Muscle layer of colon (tissue), 2 donors: Measurements from ENCODE around the gene LTO1.
"Not testable (repeated sequence)": the region's sequence is repeated elsewhere in the genome, so short reads cannot be mapped to it uniquely, and the experiment has no call there.

Experiments used
- H3K27ac ChIP-seq: one replicate; pipeline ENCODE4 v1.7.0; 2013; ENCODE audit warnings: low read depth, mild to moderate bottlenecking, low read length, moderate library complexity
- H3K27me3 ChIP-seq, 2 donors: one replicate each; pipeline ENCODE4 v1.7.0; 2013; ENCODE audit warnings: low read length in 2 of 2, mild to moderate bottlenecking in 2 of 2; ENCODE audit not compliant: insufficient read depth in 2 of 2, control insufficient read depth in 1 of 2
- H3K36me3 ChIP-seq: one replicate; pipeline ENCODE4 v1.7.0; 2013; ENCODE audit warnings: mild to moderate bottlenecking, low read length; ENCODE audit not compliant: insufficient read depth
- H3K4me1 ChIP-seq: one replicate; pipeline ENCODE4 v1.7.0; 2013; ENCODE audit warnings: mild to moderate bottlenecking, low read length; ENCODE audit not compliant: insufficient read depth
- H3K4me3 ChIP-seq, 2 donors: one replicate each; pipeline ENCODE4 v1.7.0; 2013; ENCODE audit warnings: low read length in 2 of 2, low read depth in 1 of 2, mild to moderate bottlenecking in 1 of 2, moderate library complexity in 1 of 2
- H3K9ac ChIP-seq: one replicate; pipeline ENCODE4 v1.7.0; 2013; ENCODE audit warnings: low read length
- H3K9me3 ChIP-seq: one replicate; pipeline ENCODE4 v1.7.0; 2013; ENCODE audit warnings: mild to moderate bottlenecking, low read length
- donor health status: abdominal sarcoma.
- donor health status: Adenocarcinoma of cecum.

Gene LTO1

DNA sequence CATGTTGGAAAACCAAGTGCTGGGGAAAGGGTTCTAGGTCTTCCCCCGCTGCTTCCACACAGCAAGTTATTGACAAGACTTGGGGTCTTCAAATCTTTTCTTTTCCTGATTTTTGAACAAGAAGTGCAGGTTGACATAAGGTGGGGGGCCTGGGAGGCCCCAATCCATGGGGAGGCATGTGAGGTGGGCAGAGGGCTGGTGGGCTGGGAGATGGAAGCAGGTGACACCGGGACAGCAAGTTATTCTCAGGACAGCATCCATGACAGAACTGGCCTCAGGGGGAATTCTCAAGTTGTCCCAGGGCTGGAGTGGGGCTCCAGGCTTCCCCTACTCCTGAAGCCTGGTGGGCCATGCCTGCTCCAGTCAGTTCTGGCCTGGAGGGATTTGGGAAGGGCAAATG lies 23.2 kb upstream of the LTO1 start:
- no peak overlapping the region for H3K27ac ChIP-seq
- no peak overlapping the region for H3K4me3 ChIP-seq
- no peak overlapping the region for H3K9ac ChIP-seq
- no peaks in the 10 kb centered on the region for H3K36me3 ChIP-seq
- no peaks in the 10 kb centered on the region for H3K4me1 ChIP-seq
- peaks cover 11 to 40% of the 10 kb centered on the region in 2 donors for H3K27me3 ChIP-seq
- no peaks in the 10 kb centered on the region for H3K9me3 ChIP-seq

DNA sequence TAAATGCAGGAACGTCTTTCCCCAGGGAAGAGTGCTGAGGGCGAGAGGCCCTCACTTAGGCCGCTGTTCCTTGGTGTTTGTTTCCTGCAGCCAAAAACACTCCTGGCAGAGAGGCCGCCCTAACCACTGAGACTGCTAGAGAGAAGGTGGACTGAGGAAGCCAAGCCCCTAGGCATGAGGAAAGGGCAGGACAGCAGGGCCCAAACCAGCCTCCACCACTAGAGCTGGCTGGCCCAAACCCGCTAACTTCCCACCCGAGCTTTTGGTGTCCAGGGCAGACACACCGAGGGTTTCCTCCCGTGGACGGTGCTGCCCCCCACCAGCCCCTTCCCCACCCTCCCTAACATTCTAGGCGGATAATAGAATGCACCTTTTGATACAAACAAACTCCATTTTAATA lies 22.7 kb upstream of the LTO1 start:
- no peak overlapping the region for H3K9ac ChIP-seq
- no peak overlapping the region for H3K27ac ChIP-seq
- H3K4me1 ChIP-seq: no peaks in the 10 kb centered on the region
- peaks cover 6 to 35% of the 10 kb centered on the region in 2 donors for H3K27me3 ChIP-seq
- no peak overlapping the region for H3K4me3 ChIP-seq
- H3K9me3 ChIP-seq: no peaks in the 10 kb centered on the region
- H3K36me3 ChIP-seq: no peaks in the 10 kb centered on the region

DNA sequence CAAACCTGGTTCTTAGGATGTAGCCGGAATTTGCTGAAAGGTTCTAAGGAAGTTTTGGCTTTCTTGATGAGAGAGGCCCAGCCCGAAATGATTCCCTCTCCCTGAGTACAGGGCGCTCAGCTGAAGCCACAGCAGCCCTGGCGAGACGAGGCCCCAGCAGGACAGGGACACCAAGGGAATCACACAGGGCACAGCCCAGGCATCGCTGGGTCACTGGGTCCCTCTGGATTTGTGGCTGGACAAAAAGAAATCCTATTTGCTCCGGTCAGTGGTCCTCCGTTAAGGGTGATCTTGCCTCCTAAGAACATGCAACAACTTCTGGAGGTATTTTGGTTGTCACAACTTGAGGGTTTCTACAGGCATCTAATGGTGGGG lies 22.3 kb upstream of the LTO1 start:
- H3K27me3 ChIP-seq: peaks cover 2 to 31% of the 10 kb centered on the region in 2 donors
- H3K27ac ChIP-seq: no peak overlapping the region
- H3K9ac ChIP-seq: no peak overlapping the region
- H3K9me3 ChIP-seq: no peaks in the 10 kb centered on the region
- no peaks in the 10 kb centered on the region for H3K36me3 ChIP-seq
- no peak overlapping the region for H3K4me3 ChIP-seq
- H3K4me1 ChIP-seq: no peaks in the 10 kb centered on the region

DNA sequence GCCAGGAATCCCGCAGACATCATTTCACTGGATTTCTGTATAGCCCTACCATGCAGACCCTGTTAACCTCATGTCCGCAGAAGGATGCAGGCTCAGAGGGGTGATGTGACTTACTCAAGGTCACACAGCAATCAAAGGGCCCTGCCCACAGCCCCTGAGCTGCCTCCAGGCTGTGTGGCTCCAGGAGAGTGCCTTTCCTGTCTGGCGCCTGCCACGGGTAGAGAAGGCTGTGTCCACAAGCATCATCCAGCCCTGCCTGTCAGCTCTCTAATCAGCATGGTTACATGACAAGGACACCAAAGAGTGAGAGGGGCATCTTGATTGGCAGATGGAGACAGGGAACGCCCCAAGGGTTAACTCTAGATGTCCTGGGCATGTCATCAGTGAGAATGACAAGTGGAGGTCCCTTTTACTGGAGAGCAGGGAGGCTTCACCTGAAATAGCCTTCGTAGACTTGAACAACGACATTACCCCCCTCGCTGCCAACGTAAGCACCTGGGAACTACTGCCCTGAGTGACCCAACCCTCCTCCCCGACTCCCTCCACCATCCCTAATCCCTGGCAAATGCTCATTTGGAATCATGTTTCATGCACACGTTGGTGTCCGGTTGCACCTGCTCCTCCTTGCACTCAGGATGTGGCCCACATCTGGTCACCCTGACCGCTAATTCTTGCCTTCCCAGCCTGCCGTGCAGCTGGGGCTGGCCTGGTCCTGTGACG lies 21.8 kb upstream of the LTO1 start:
- Histone ChIP-seq H3K27ac (no peak overlapping the region), H3K4me1 (no peaks in the 10 kb centered on the region), H3K27me3 (peaks cover 0 to 25% of the 10 kb centered on the region in 2 donors), H3K9ac (no peak overlapping the region), H3K36me3 (no peaks in the 10 kb centered on the region), H3K9me3 (no peaks in the 10 kb centered on the region), H3K4me3 (no peak overlapping the region)

DNA sequence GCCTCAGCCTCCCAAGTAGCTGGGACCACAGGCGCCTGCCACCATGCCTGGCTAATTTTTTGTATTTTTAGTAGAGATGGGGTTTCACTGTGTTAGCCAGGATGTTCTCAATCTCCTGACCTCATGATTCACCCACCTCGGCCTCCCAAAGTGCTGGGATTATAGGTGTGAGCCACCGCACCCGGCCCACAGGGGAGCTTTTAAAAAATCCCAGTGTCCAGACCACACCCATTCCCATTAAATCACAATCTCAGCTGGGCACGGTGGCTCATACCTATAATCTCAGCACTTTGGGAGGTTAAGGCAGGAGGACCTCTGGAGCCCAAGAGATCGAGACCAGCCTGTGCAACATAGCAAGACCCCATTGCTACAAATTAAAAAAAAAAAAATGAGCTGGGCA lies 20.8 kb upstream of the LTO1 start:
- H3K4me1 ChIP-seq, H3K4me3 ChIP-seq, H3K36me3 ChIP-seq, H3K9me3 ChIP-seq, H3K9ac ChIP-seq, H3K27ac ChIP-seq: not testable (repeated sequence)
- peaks cover 0 to 17% of the 10 kb centered on the region in 2 donors for H3K27me3 ChIP-seq

DNA sequence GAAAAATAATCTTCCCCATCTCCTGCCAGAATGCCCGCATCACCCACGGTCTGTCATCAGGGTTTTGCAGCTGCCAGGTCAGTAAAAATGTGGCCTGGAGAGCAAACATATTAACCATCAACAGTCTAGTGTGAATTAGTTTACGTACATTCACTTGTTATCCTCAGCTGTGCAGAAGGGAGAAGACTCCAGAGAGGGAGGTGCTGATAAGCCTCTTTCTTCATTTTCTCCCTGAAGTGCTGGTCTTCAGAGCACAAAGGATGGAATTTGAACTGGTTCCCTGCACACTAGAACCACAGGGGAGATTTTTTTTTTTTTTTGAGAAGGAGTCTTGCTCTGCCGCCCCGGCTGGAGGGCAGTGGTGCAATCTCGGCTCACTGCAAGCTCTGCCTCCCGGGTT lies 20.4 kb upstream of the LTO1 start:
- Histone ChIP-seq H3K4me3 (no peak overlapping the region), H3K27ac (no peak overlapping the region), H3K9me3 (no peaks in the 10 kb centered on the region), H3K27me3 (peaks cover 0 to 13% of the 10 kb centered on the region in 2 donors), H3K36me3 (no peaks in the 10 kb centered on the region), H3K9ac (no peak overlapping the region), H3K4me1 (no peaks in the 10 kb centered on the region)

DNA sequence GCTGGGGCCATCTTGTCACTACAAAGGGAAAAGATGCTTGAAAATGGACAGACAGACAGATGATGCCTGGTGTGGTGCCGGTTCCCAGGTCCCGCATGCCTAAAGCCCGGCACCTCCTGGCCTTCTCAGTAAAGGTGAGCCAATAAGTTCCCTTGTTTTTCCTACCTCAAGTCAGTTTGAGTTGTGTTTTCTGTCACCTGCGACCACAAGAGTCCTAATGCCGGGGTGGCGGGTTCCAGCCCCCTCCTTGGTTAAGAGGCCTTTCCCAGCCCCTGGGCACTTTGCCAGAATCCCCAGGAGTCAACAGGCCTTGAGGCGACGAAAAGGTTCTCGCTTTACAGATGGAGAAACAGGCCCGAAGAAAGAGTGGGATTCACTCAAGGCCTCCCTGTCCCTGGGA lies 19.6 kb upstream of the LTO1 start:
- H3K9ac ChIP-seq: no peak overlapping the region
- no peaks in the 10 kb centered on the region for H3K36me3 ChIP-seq
- H3K27ac ChIP-seq: no peak overlapping the region
- peaks cover 0 to 11% of the 10 kb centered on the region in 2 donors for H3K27me3 ChIP-seq
- H3K4me1 ChIP-seq: no peaks in the 10 kb centered on the region
- no peak overlapping the region for H3K4me3 ChIP-seq
- H3K9me3 ChIP-seq: no peaks in the 10 kb centered on the region

DNA sequence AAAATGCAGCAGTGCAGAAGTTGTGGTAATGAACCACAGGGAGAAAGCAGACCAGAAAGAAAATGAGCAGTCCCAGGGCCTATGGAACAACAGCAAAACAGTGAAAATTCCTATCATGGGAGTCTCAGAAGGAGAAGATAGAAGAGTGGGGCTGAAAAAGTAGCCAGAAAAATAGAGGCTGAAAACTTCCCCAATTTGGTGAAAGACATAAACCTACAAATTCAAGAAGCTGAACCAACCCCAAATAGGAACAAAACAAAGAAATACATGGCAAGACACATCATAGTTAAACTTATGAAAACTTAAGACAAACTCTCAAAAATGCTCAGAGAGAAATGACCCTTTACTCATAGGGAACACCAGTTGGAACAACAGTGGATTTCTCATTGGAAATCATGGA lies 17.3 kb upstream of the LTO1 start:
- Histone ChIP-seq H3K27me3 (peaks cover 0 to 4% of the 10 kb centered on the region in 2 donors), H3K27ac (no peak overlapping the region), H3K36me3 (no peaks in the 10 kb centered on the region), H3K9ac (no peak overlapping the region), H3K4me1 (no peaks in the 10 kb centered on the region), H3K4me3 (no peak overlapping the region), H3K9me3 (no peaks in the 10 kb centered on the region)

DNA sequence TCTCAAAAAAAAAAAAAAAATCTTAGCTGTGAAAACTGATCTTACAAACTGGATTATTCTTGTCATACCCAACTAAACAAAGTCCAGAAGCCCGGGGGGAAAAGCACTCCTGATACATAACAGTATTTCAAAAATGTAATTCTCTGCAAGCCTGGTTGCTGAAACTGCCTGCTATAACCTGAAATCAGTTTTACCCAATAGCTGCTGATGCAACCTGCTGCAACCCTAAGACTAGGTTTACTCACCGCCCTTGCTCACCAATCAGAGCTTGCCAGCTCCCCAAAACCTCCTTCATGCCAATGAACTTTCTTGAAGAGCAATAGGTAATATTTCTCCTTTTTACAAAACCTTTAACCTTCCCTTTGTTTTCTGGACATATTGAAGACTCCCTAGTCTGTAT lies 16.3 kb upstream of the LTO1 start:
- no peaks in the 10 kb centered on the region for H3K9me3 ChIP-seq
- H3K27me3 ChIP-seq: peaks cover 0 to 6% of the 10 kb centered on the region in 2 donors
- H3K4me3 ChIP-seq: no peak overlapping the region
- H3K27ac ChIP-seq: no peak overlapping the region
- no peaks in the 10 kb centered on the region for H3K36me3 ChIP-seq
- no peak overlapping the region for H3K9ac ChIP-seq
- H3K4me1 ChIP-seq: no peaks in the 10 kb centered on the region

DNA sequence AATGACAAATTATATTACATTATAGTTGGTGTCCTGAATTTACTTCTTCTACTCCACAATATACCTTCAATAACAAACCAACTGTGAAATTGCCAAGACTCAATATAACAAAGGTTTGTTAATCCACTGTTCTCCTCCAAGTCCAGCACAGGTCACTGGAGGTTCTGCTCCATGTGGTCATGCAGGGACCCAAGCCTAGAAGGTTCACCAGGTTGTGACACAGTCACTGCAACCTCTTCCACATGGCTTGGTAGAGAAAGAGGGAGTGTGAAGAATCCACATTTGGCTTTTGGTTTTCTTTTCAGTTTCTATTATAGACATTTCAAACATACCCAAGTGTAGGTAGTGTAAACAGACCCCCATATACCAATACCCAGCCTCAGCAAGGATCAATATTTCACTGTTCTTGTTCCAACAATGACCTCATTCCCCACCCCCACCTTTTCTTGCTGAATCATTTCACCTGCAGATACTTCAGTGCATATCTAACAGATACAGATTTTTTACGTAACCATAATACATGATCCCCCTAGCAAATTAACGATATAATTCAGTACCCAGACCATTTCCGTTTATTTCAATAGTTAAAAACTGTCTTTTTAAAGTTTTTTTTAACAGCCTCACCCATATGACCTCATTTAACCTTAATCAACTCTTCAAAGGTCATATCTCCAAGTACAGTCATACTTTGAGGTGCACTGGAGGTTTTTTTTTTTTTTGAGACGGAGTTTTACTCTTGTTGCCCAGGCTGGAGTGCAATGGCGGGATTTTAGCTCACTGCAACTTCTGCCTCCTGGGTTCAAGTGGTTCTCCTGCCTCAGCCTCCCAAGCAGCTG lies 14.5 kb upstream of the LTO1 start:
- H3K36me3 ChIP-seq: no peaks in the 10 kb centered on the region

DNA sequence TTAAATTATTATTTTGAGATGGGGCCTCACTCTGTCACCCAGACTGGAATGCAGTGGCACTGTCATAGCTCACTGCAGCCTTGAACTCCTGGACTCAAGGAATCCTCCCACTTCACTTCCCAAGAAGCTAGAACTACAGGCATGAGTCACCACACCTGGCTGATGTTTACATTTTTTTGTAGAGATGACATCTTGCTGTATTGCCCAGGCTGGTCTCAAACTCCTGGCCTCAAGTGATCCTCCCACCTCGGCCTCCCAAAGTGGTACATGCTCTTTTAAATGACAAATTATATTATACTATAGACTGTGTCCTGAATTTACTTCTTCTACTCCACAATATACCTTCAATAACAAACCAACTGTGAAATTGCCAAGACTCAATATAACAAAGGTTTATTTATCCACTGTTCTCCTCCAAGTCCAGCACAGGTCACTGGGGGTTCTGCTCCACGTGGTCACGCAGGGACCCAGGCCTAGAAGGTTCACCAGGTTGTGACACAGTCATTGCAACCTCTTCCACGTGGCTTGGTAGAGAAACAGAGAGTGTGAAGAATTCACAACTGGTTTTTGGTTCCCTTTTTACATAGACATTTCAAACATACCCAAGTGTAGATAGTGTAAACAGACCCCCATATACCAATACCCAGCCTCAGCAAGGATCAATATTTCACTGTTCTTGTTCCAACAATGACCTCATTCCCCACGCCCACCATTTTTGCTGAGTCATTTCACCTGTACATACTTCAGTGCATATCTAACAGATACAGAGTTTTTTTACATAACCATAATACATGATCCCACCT lies 13.0 kb upstream of the LTO1 start:
- H3K9ac ChIP-seq, H3K4me3 ChIP-seq, H3K27ac ChIP-seq, H3K9me3 ChIP-seq, H3K4me1 ChIP-seq, H3K36me3 ChIP-seq: not testable (repeated sequence)
- H3K27me3 ChIP-seq: peaks cover 0 to 14% of the 10 kb centered on the region in 2 donors

More for the DNA sequence above, 14.5 kb upstream of the LTO1 start:
- peaks cover 0 to 14% of the 10 kb centered on the region in 2 donors for H3K27me3 ChIP-seq
- H3K9ac ChIP-seq: no peak overlapping the region
- H3K27ac ChIP-seq: no peak overlapping the region
- H3K4me1 ChIP-seq: no peaks in the 10 kb centered on the region
- H3K4me3 ChIP-seq: no peak overlapping the region
- no peaks in the 10 kb centered on the region for H3K9me3 ChIP-seq
